GM19455 (cell line): ENCODE data around the gene LAMA3.

Experiments
- ATAC-seq: cut with Tn5 transposase; IDR thresholded peaks from one replicate; pipeline ENCODE4 v1.9.1; 2021; ENCODE audit not compliant: unreplicated experiment

The LAMA3 gene

DNA sequence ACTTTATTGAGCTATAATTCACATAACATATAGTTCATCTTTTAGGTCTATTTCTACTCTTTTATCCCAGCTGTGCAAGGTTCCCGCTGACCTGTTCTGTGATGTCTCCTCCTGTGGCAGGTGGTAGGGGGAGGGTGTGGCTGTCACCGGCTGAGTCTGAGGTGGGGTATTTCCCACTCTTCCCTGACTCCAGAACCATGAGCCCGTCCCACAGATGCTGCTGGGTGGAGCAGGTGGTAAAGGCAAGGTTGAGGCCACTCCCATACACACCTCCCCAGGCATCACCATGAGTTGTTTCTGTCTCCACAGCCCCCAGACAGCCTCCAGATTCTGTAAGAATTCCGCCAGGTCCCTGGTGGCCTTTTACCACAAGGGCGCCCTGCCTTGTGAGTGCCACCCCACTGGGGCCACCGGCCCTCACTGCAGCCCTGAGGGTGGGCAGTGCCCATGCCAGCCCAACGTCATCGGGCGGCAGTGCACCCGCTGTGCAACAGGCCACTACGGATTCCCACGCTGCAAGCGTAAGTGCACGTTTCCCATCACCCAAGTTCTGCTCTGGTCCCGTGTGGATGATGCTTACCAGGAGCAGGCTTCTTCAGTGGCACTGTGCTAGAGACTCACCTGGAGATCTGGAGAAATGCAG lies 156.9 kb downstream of the LAMA3 start:
- no peak for ATAC-seq

- no peak for ATAC-seq
Observed at GRCh38 chr18:23847321-23847986, 158.2 kb downstream of the LAMA3 start.

GRCh38 chr18:23849141-23849540 lies 159.9 kb downstream of the LAMA3 start:
- no peak for ATAC-seq

- no peak for ATAC-seq
Observed at GRCh38 chr18:23850215-23850614, 161.0 kb downstream of the LAMA3 start.

DNA sequence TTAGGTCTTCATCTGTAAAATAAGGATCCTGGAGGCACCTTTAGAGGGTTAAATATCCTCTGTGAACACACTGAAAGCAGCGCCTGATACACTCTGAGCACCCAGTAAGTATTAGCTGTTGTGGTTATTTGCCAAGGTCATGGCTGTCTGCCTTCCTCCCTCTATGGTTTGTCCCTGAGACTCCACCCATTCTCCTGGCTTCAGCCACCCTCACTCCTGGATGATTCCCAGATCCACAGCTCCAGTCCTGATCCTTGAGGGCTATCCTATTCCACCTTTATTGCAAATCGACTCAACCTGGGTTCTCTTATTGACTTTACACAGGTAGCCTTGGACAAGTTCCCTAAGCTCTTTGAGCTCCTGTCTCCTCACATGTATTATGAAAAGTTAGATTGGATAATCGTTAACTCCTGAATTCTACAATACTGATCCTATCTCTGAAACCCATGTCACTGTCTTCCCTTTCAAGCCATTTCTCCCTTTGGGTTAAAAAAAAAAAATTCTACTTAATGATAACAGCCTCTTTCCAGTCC lies 162.3 kb downstream of the LAMA3 start:
- no peak for ATAC-seq

- no peak for ATAC-seq
Observed at GRCh38 chr18:23852236-23853045, 163.2 kb downstream of the LAMA3 start.

- no peak for ATAC-seq
Observed at GRCh38 chr18:23853448-23854195, 164.4 kb downstream of the LAMA3 start.

GRCh38 chr18:23855721-23856120 lies 166.5 kb downstream of the LAMA3 start:
- no peak for ATAC-seq

DNA sequence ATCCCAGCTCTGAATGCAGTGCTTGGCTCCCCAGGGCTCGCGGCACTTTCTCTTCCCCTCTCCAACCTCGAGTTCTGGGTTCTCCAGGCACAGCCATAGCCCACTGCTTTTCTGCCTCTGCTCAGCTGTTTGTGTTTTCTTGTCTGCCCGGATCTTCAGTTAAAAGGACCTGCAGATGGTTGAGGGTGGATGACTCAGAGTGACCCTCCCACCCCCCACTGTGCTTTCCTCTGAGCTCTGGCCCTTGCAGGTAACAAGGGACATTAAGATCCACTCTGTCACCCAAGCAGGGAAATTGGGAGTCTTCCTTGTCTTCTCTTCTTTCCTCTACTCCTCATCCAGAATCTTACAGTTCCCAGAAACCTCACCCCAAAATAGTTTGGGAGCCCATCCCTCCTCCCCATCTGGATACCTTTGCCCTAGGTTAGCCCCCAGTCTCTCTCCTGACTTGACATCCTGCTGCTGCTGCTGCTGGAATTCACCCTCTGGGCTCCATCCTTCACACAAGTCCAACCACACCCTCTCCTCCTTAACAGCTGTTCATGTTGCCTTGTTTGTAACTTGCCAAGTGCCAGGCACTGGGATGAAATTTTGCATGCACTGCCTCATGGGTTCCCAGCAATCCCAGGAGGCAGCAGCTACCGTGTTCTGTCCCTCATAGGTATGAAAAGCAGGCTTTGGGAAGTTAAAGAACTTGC lies 167.4 kb downstream of the LAMA3 start:
- no peak for ATAC-seq

DNA sequence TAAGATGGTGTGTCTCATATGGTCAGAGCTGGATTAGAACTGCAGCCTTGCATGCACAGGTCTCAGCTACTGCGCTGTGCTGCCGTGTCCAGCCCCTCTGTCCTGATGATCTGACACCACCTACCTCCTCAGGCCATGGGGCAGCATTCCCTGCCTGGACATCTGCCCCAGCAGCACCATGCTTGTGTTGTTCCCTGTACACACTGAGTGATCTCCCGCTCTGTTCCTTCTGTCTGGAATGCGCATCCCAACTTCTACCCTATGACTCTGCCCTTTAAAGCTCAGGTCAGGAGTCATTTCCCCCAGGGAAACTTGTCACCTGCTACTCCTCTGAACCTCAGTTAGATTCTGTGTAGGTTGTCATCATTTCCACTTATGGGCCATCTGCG lies 167.9 kb downstream of the LAMA3 start:
- no peak for ATAC-seq

GRCh38 chr18:23857756-23858155 lies 168.5 kb downstream of the LAMA3 start:
- ATAC-seq = no peak

GRCh38 chr18:23859466-23860336 lies 170.4 kb downstream of the LAMA3 start:
- no peak for ATAC-seq

GRCh38 chr18:23861326-23861725 lies 172.1 kb downstream of the LAMA3 start:
- no peak for ATAC-seq

GRCh38 chr18:23861805-23862470 lies 172.7 kb downstream of the LAMA3 start:
- no peak for ATAC-seq

GRCh38 chr18:23864624-23865023 lies 175.4 kb downstream of the LAMA3 start:
- no peak for ATAC-seq

DNA sequence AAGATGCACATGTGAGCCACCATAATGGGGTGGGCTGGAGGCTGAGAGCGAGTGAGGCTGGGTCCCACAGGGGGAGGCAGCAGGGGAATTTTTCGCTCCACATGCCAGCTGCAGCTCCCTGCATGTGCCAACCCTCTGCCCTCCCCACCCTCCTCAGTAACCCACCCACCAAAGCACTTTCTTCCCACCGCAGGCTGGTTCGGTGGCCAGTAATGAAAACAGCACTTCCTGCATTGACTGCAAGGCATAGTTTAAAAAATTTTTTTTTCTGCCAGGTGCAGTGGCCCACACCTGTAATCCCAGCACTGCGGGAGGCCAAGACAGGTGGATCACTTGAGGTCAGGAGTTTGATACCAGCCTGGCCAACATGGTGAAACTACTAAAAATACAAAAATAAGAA lies 177.8 kb downstream of the LAMA3 start:
- ATAC-seq = no peak

- no peak for ATAC-seq
Observed at GRCh38 chr18:23868136-23868785, 179.0 kb downstream of the LAMA3 start.

- ATAC-seq = no peak
Observed at GRCh38 chr18:23870676-23871380, 181.6 kb downstream of the LAMA3 start.
